KG1 (cell line): Measurements from ENCODE around the gene SETD9.

Experiments used
- DNase-seq: peaks from one replicate; lab custom pipeline; 2025; lab: John Stamatoyannopoulos, UW

SETD9 gene

GRCh38 chr5:56934325-56934724 lies 24.9 kb downstream of the SETD9 start:
- no peak for DNase-seq

GRCh38 chr5:56938858-56939257 lies 29.5 kb downstream of the SETD9 start:
- DNase-seq: no peak

GRCh38 chr5:56941981-56942380 lies 32.6 kb downstream of the SETD9 start:
- no peak for DNase-seq

- DNase-seq: no peak
Measured at GRCh38 chr5:56947052-56947451, 37.7 kb downstream of the SETD9 start.

- DNase-seq: peak; percentile 44
Measured at GRCh38 chr5:56950626-56951125, 41.3 kb downstream of the SETD9 start.

GRCh38 chr5:56951126-56951945 lies 41.9 kb downstream of the SETD9 start:
- DNase-seq: no peak

GRCh38 chr5:56951946-56952691 lies 42.7 kb downstream of the SETD9 start, which contains the start of gene MIER3:
TSS of gene MIER3 (minus strand) at chr5:56952123. CDS start at chr5:56952102, 21 bp downstream.
- DNase-seq: peak; percentile 12

- DNase-seq: no peak
Measured at GRCh38 chr5:56954262-56954661, 44.9 kb downstream of the SETD9 start.

GRCh38 chr5:56958595-56958994 lies 49.2 kb downstream of the SETD9 start:
- DNase-seq: no peak

GRCh38 chr5:56959326-56959725 lies 49.9 kb downstream of the SETD9 start:
- DNase-seq: no peak

- DNase-seq: no peak
Measured at GRCh38 chr5:56961746-56962145, 52.4 kb downstream of the SETD9 start.

GRCh38 chr5:56962286-56962685 lies 52.9 kb downstream of the SETD9 start:
- no peak for DNase-seq

- DNase-seq: no peak
Measured at GRCh38 chr5:56963246-56963645, 53.9 kb downstream of the SETD9 start.

GRCh38 chr5:56964173-56964572 lies 54.8 kb downstream of the SETD9 start:
- no peak for DNase-seq
